Measurements from ENCODE around the gene PXDC1. TPM values are rescaled to one million over a fixed set of nuclear protein-coding genes. Genes with fewer than 3 reads are reported as not detected.
"Not testable (repeated sequence)": the region's sequence is repeated elsewhere in the genome, so short reads cannot be mapped to it uniquely, and the experiment has no call there.

PXDC1 gene
- total RNA-seq, 6 experiments from 2014 or later, result 50.5 to 250 (median 97.5) TPM

DNA sequence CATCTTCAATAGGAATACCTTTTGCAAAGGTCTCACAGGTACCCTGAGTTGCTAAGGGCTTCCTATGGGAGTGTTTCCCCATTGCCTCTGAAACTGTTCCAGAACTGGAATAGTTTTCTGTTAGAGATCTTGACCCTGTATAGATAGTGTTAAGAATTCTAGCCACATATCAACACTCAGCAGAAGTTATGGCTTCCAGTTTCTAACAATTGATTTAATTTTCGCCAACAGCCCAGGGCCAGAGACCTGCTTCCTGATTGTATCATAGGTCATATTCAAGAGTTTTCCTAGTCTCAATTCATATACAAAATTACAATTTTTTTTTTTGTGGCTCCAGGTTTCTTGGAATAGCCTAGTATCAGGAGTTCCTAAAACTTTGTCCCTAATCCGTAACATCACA lies 61.0 kb downstream of the PXDC1 start:
- H3K27me3 ChIP-seq, result no peaks in the 10 kb centered on the region
- WGBS (ENCODE audit: insufficient coverage, low coverage, low lambda C conversion rate, missing lambda C conversion rate), result 88% methylated on average over 2 of the region's 2 CpGs
- no peaks in the 10 kb centered on the region for H3K4me1 ChIP-seq
- DNase-seq, result no peak
- intact Hi-C loops (cut with DNase I), result no loop called here
- H3K4me3 ChIP-seq, result no peak overlapping the region
- no peaks in the 10 kb centered on the region for H3K36me3 ChIP-seq
- H3K9me3 ChIP-seq, result no peaks in the 10 kb centered on the region
- TF ChIP-seq, protein P1, sequence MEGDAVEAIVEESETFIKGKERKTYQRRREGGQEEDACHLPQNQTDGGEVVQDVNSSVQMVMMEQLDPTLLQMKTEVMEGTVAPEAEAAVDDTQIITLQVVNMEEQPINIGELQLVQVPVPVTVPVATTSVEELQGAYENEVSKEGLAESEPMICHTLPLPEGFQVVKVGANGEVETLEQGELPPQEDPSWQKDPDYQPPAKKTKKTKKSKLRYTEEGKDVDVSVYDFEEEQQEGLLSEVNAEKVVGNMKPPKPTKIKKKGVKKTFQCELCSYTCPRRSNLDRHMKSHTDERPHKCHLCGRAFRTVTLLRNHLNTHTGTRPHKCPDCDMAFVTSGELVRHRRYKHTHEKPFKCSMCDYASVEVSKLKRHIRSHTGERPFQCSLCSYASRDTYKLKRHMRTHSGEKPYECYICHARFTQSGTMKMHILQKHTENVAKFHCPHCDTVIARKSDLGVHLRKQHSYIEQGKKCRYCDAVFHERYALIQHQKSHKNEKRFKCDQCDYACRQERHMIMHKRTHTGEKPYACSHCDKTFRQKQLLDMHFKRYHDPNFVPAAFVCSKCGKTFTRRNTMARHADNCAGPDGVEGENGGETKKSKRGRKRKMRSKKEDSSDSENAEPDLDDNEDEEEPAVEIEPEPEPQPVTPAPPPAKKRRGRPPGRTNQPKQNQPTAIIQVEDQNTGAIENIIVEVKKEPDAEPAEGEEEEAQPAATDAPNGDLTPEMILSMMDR (IDR thresholded peaks at IDR 0.05), result no peak
- TF ChIP-seq POLR2A (IDR thresholded peaks at IDR 0.05), result no peak
- no peak for ATAC-seq
- H3K27ac ChIP-seq, result no peak overlapping the region

DNA sequence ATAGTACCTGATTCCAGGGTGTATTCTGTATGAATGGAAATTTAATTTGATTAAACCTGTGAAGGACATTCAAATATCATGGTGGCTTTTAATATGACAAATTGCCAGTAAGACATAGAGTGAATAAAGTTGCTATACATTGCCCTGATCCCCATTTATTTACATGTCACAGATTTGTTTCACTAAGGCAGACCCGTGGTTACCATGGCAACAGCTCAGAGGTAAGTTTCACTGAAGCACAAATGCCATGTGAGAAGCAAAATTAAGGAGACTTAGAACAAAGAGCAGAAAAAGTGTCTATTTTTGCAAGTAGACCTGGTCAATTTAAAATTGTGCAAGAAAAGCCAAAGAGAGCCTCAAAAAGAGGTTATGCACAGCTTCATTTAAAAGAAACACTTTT lies 63.7 kb downstream of the PXDC1 start:
- no peak for DNase-seq
- WGBS (ENCODE audit: insufficient coverage, low coverage, low lambda C conversion rate, missing lambda C conversion rate), result 36% methylated on average over 1 of the region's 1 CpG
- no peaks in the 10 kb centered on the region for H3K27me3 ChIP-seq
- H3K27ac ChIP-seq, result no peak overlapping the region
- ATAC-seq, result no peak
- TF ChIP-seq, protein P1 (IDR thresholded peaks at IDR 0.05), result no peak
- no peak for TF ChIP-seq POLR2A (IDR thresholded peaks at IDR 0.05)
- intact Hi-C loops (cut with DNase I), result no loop called here
- no peak overlapping the region for H3K4me3 ChIP-seq
- H3K36me3 ChIP-seq, result no peaks in the 10 kb centered on the region
- H3K9me3 ChIP-seq, result no peaks in the 10 kb centered on the region
- no peaks in the 10 kb centered on the region for H3K4me1 ChIP-seq

DNA sequence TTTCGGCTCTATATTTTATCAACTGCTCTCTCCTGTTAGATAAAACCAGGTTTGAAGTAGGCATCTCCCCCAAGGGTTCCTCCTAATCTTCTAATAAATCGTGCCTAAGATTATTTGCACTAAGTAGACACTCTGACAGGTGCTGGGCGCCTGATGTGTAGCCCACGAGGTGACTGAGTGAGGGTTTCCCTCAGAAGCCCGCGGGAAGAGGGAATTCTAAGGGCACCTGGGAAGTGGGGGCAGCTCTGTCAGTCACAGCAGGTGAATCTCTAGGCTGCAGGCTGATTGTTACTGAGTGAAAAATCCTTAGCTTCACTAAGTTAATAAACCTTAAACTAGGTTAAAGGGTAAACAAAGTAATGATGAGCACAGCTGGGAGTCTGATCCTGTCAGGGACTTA lies 68.2 kb downstream of the PXDC1 start:
- ATAC-seq (no peak), DNase-seq (no peak)
- no peak for TF ChIP-seq POLR2A (IDR thresholded peaks at IDR 0.05)
- TF ChIP-seq, protein P1 (IDR thresholded peaks at IDR 0.05), result no peak
- Histone ChIP-seq H3K9me3 (no peaks in the 10 kb centered on the region), H3K36me3 (no peaks in the 10 kb centered on the region), H3K27me3 (no peaks in the 10 kb centered on the region), H3K4me3 (no peak overlapping the region), H3K27ac (no peak overlapping the region), H3K4me1 (no peaks in the 10 kb centered on the region)
- WGBS (ENCODE audit: insufficient coverage, low coverage, low lambda C conversion rate, missing lambda C conversion rate), result 69% methylated on average over 6 of the region's 6 CpGs
- intact Hi-C loops (cut with DNase I), result no loop called here

DNA sequence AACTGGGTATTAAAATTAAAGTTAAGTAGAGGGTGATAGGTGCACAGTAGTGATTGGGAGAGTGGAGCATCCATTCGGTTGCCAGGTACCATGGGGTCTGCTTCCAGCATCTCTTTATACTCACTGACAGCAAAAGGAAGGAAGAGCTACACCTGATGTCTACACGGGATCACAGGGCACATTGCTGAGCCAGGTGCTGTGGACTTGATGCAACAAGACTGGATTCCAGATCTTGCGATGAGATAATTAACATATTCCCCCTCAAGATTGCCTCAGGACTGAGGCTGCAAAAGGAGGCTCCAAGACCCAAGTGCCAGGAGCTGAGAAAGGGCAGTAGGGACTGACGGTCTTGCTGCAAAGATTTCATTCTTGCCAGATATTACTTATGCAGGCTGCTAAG lies 72.6 kb downstream of the PXDC1 start:
- Histone ChIP-seq H3K27ac (no peak overlapping the region), H3K36me3 (no peaks in the 10 kb centered on the region), H3K9me3 (no peaks in the 10 kb centered on the region), H3K27me3 (no peaks in the 10 kb centered on the region), H3K4me1 (no peaks in the 10 kb centered on the region), H3K4me3 (no peak overlapping the region)
- intact Hi-C loops (cut with DNase I), result no loop called here
- 53% methylated on average over 2 of the region's 4 CpGs for WGBS (ENCODE audit: insufficient coverage, low coverage, low lambda C conversion rate, missing lambda C conversion rate)
- ATAC-seq (no peak), DNase-seq (no peak)
- TF ChIP-seq, protein P1 (IDR thresholded peaks at IDR 0.05), result no peak

DNA sequence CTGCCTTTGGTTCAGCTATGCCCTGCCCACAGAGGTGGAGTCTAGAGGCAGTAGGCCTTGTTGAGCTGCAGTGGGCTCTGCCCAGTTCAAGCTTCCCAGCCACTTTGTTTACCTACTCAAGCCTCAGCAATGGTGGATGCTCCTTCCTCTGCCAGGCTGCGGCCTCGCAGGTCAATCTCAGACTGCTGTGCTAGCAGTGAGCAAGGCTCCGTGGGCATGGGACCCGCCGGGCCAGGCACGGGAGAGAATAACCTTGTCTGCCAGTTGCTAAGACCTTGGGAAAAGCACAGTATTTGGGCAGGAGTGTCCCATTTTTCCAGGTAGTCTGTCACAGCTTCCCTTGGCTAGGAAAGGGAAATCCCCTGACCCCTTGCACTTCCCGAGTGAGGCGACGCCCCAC lies 73.8 kb downstream of the PXDC1 start:
- ATAC-seq; H3K27me3 ChIP-seq; H3K4me3 ChIP-seq; DNase-seq; H3K4me1 ChIP-seq; intact Hi-C loops (cut with DNase I); H3K9me3 ChIP-seq; H3K27ac ChIP-seq; H3K36me3 ChIP-seq: not testable (repeated sequence)
- WGBS (ENCODE audit: insufficient coverage, low coverage, low lambda C conversion rate, missing lambda C conversion rate), result no CpG with 5 or more reads among the region's 9 CpGs

DNA sequence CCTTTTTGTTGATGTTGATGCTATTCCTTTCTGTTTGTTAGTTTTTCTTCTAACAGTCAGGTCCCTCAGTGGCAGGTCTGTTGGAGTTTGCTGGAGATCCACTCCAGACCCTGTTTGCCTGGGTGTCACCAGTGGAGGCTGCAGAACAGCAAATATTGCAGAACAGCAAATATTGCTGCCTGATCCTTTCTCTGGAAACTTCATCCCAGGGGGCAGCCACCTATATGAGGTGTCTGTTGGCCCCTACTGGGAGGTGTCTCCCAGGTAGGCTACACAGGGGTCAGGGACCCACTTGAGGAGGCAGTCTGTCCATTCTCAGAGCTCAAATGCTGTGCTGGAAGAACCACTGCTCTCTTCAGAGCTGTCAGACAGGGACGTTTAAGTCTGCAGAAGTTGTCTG lies 74.2 kb downstream of the PXDC1 start:
- H3K4me3 ChIP-seq; H3K27ac ChIP-seq; ATAC-seq; intact Hi-C loops (cut with DNase I); DNase-seq; H3K27me3 ChIP-seq; H3K36me3 ChIP-seq; H3K4me1 ChIP-seq; H3K9me3 ChIP-seq: not testable (repeated sequence)
- no CpG with 5 or more reads among the region's 1 CpG for WGBS (ENCODE audit: insufficient coverage, low coverage, low lambda C conversion rate, missing lambda C conversion rate)

Measured in right lobe of liver (tissue), 6 donors.